HG03342 (cell line): ENCODE measurements around the gene TESMIN.

Source experiments
- ATAC-seq: cut with Tn5 transposase; IDR thresholded peaks from one replicate; pipeline ENCODE4 v1.9.1; 2021; ENCODE audit warnings: mild to moderate bottlenecking, moderate library complexity; ENCODE audit not compliant: unreplicated experiment

The TESMIN gene

GRCh38 chr11:68711114-68711513 is 40.2 kb downstream of the TESMIN start:
- no peak for ATAC-seq

DNA sequence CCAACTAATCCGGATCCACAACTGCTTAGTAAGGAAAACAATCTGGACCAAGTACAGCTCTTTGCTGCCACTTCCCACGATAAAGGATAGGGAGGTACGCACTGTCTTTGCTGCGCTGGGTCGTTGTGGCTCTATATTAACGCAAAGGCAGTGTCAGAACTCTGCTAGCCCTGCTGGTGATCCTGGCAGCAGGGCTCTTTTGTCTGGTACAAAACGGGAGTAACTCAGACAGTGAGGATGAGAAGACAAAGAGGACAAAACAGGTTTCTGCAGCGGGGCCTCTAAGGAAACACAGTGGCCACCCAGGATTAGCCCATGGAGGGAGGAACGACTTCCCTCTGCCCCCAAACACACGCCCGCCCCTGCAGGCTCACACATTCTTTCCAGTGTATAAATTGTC is 40.9 kb downstream of the TESMIN start:
- no peak for ATAC-seq

GRCh38 chr11:68709062-68709461 is 42.3 kb downstream of the TESMIN start:
- ATAC-seq: no peak

DNA sequence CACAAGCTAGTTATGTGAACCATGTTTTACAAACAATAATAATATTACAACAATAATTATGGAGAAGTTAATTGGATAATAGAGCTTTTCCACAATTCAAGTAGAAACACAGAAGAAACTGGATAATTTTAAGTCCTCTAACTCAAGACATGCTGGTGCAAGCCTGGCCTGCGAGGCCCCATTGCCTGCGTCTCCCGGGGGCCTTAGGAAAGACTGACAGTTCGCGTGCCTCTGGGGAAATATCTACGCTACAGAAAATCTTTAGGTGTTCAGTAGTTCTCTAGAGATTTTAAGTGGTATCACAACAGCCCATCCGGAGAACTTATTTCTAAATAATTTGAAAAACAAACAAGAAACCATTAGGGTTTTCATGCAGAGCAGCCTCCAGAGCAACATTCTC is 43.8 kb downstream of the TESMIN start:
- ATAC-seq: no peak

DNA sequence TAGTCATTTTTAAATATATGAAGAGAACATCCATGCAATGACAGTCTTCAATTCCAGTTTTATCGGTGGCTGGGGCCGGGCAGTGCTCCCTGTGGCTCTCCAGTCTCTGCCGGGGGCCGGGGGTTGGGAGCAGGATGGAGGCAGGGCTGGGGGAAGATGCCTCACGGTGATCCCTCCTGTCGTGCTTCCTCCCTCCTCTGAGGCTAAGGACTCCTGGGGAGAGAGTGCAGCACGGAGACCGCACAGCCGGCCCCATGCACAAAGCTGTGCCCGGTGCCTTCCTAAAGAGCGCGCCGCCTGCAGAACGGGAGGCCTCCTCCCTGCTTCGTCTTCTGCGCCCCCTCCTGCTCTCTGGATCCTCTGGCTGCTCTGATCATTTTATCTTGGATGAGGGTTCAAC is 46.4 kb downstream of the TESMIN start:
- ATAC-seq: no peak

DNA sequence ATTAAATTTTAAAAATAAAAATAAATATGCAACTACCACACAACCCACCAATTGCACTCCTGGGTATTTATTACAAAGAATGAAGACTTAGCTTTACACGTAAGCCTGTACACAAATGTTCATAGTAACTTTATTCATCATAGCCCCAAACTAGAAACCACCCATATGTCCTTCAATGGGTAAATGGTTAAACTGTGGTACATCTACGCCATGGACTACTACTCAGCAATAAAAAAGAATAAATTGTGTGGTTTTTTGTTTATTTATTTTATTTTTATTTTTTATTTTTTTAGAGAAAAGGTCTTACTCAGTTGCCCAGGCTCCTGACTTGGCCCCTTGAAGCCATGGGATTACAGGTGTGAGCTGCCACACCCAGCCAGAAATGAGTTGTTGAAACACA is 52.3 kb downstream of the TESMIN start:
- no peak for ATAC-seq

GRCh38 chr11:68695531-68695930 is 55.8 kb downstream of the TESMIN start:
- no peak for ATAC-seq

DNA sequence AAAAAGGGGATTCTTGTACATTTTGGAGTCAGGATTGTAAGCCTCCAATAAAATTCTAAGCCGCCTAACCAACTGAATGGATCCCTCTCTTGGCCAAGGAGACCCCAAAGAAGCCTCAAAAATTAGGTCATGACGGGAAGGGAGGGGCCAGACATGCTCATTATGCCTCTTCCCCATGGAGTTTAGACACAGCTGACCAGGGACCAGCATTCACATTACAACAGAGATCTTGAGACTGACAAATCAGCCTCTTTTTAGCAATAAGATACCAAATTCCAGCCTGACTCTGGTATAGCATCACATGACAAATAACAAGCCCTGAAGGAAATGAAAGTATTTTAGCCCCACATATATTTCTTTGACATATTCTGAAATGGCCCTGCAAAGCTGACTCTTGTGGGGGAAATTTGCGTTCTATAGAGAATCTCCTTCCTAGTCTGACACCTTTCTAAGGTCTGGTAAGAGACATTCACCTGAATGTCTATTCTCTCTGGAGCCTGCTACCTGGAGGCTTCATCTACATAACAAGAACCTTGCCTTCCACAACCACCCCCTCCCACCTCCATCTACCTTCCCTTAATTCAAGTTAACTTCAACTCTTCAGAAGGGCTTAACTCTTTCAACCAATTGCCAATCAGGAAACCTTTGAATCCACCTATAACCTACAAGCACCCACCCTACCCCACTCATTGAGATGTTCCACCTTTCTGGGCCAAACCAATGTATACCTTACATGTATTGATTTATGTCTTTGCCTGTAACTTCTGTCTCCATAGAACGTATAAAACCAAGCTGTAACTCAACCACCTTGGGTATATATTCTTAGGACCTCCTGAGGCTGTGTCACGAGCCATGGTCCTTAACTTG is 56.7 kb downstream of the TESMIN start:
- ATAC-seq: no peak

DNA sequence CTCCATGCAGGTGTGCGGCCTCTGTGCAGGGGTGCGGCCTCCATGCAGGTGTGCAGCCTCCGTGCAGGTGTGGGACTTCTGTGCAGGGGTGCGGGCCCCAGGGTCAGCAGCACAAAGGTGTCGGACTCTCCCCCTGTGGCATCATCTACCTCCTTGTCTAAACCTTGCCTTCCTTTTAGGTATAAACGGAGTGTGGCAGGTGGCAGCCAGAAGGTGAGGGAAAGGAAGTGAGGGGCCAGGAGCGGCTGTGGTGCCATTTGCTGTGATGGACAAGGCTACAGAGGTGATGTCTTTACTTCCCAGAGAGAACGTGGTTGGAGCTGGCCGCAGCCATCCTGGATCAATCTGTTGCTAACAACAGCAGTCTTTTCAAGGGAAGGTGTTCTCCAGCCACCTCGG is 57.8 kb downstream of the TESMIN start:
- no peak for ATAC-seq

GRCh38 chr11:68692871-68693483 is 58.3 kb downstream of the TESMIN start:
- no peak for ATAC-seq

DNA sequence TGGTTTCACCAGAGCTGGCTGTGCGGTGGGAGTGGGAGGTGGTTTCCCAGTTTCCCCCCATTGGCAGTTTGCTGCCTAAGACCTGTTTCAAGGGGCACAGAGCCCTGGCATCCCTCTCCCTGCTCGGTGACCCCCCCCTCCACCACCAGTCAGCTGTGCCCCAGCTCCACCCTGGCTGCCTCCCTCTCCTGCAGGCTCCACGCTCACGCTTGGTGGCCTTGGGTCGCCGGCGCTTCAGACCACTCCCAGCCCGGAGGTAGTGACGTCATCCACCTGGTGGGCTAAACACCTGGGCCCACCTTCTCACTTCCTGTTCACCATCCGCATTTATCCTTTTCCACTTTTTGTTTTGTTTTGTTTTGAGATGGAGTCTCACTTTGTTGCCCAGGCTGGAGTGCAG is 59.2 kb downstream of the TESMIN start:
- ATAC-seq: no peak

DNA sequence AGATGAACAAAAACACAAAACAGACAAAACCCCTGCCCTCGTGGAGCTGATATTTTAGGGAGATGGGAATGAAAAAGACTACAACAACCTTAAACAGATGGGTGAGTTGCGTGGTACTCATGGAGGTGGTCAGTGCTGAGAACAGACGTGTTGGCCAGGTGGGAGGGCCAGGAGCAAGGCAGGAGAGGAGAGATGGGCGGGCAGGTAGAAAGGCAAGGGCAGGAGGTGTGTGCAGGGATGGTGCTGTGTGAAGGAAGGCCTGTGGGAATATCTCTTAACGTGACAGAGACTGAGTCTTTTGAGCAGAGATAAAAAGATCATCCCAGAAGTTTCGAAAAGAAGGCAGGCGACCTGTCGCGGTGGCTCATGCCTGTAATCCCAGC is 59.9 kb downstream of the TESMIN start:
- no peak for ATAC-seq

DNA sequence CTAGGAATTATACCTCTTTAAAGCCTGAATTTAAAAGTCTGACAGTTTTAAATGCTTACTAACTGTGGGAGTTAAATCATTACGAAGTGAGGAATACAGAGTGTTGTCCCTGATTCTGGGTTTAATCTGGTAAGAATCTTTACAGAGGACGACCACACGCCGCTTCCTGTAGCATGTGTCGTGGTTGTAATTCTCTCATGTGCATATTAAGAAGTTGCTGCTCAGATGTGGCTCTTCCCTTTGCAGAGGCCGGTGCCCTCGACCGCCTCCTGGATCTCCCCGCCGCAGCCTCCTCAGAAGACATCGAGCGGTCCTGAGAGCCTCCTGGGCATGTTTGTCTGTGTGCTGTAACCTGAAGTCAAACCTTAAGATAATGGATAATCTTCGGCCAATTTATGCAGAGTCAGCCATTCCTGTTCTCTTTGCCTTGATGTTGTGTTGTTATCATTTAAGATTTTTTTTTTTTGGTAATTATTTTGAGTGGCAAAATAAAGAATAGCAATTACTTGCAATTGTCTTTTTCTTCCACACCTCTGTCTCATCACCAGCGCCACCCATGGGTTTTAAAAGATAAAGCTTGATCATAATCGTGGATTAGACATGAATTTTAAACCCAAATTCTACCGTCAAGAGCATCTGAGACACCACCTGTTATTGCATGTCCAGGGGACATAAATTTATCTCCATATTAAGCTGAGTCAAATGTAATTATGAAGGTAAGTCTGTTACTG is 60.5 kb downstream of the TESMIN start:
- ATAC-seq: no peak

DNA sequence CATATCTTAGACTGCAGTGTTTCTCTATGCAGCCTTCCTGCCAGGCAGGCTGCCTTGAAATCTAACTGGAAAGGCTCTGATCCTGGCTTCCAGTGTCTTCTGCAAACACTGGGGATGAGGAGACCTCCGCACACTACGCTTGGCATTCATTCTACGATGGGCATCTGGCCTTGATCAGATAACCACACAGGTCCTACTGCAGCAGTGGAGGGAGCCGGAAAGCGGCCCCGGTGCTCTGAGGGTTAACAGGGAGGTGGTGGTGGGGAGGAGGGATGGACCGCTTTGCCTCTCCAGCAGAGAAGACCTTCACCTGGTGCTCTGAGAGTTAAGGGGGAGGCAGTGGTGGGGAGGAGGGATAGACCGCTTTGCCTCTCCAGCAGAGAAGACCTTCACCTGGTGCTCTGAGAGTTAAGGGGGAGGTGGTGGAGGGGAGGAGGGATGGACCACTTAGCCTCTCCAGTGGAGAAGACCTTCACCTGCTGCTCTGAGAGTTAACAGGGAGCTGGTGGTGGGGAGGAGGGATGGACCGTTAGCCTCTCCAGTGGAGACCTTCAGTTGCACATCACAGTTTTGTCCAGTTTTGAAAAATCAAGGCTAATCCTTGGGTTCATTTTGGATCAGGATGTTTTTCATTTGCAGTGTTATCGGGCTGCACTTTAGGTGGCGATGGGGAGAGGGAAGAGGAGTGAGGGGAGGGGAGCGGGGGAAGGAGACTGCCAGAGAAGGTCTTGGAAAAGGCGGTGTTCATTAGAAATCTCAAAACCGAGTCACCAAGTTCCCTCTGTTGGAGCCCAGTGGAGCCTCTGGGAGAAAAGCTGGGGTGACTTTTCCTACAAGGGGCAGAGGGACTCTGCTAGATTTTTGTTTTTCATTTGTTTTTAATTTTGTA is 61.3 kb downstream of the TESMIN start:
- no peak for ATAC-seq

GRCh38 chr11:68688881-68689280 is 62.4 kb downstream of the TESMIN start:
- no peak for ATAC-seq

- ATAC-seq: no peak
Measured at GRCh38 chr11:68687986-68688385, 63.3 kb downstream of the TESMIN start.

DNA sequence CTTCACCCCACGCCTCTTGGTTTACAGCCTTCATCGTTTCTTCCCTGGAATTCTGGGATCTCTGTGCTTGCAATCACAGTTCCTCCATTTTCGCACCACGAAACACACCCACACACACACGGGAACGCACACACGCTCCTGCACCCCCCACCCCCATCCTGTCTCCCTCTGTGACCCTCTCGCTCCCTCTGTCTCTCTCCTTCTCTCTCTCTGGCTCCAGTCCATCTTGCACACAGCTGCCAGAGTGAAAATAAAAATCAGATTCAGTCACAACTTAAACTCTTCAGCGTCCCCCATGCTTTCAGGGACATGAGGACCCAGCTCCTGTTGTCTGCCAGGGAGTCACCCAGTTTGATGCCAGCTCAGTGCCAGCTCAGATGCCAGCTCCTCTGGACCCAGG is 64.0 kb downstream of the TESMIN start:
- ATAC-seq: no peak

DNA sequence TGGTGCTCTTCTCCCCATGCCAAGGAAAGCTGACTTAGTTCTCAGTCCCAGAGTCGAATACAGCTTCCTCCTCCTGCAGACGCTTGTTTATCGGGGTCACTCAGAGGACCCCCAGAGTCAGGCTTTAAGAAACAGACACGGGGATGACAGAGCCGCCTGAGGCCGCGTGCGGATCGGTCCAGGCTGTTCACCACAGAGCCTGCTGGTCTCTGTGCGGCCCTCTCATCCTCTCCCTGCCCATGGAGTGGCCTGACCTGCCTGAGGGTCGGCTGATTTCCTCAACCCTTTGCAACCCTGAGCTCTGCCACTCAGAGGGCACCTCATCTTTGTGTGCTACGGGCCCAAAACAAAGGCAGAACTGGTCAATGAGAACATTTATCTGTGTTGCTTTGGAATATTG is 64.8 kb downstream of the TESMIN start:
- no peak for ATAC-seq

DNA sequence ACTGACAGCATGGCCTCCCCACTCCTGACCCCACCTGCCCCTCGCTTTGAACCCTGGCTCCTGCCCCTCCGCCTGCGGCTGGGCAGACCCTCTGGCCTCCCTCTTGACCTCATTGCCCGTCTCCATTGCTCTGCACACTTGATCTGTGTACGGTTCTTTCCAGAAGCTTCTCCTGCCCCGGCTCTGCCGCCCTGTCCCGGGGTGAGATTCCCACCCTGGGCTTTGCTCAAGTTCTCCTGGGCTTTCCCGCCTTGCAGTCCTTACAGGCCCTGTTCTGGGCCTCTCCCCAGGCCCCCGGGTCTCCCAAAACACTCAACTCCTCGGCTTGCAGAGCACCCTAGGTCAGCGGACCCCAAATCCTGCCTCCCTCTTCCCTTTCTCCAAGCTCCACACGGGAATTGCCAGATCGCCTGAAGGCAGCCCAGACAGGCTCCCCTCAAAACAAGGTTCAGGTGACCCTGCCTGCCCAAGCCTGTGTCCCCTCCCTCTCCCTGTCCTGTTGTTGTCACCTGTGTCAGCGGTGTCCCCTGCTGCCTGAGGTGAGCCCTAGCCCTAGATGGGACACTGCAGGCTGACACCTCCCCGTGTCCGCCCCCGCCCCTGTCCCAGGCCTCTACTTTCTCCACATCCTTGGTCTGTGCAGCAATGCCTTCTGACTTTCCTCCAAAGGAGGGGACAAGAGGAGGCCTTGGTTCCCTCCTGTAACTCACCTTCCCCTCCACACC is 65.5 kb downstream of the TESMIN start:
- ATAC-seq: no peak
